Kidney glomerular epithelial cell (primary cell): Measurements from ENCODE around the gene DLL1.
A peak's percentile ranks its signal among the peaks of the same experiment; 100 is the strongest.

Experiments used
- DNase-seq: peaks from one replicate; lab custom pipeline; 2025; lab: John Stamatoyannopoulos, UW

DLL1 gene

GRCh38 chr6:170294813-170295509 is 4.1 kb upstream of the DLL1 start:
- DNase-seq = no peak

- DNase-seq = peak; percentile 27
Observed at GRCh38 chr6:170294298-170294730, 3.4 kb upstream of the DLL1 start.

- DNase-seq = no peak
Observed at GRCh38 chr6:170293341-170294231, 2.7 kb upstream of the DLL1 start.

GRCh38 chr6:170292407-170293158 is 1.7 kb upstream of the DLL1 start:
- no peak for DNase-seq

GRCh38 chr6:170292111-170292406 is 1.2 kb upstream of the DLL1 start:
- no peak for DNase-seq

GRCh38 chr6:170291271-170292110 is 613 bp upstream of the DLL1 start:
- DNase-seq = no peak

- DNase-seq = no peak
Observed at GRCh38 chr6:170289951-170290295, 955 bp downstream of the DLL1 start.

- DNase-seq = no peak
Observed at GRCh38 chr6:170289180-170289931, 1.5 kb downstream of the DLL1 start.

- no peak for DNase-seq
Observed at GRCh38 chr6:170288852-170289179, 2.1 kb downstream of the DLL1 start.

- DNase-seq = no peak
Observed at GRCh38 chr6:170288091-170288631, 2.7 kb downstream of the DLL1 start.

- DNase-seq = no peak
Observed at GRCh38 chr6:170287371-170287876, 3.5 kb downstream of the DLL1 start.

GRCh38 chr6:170286934-170287265 is 4.0 kb downstream of the DLL1 start:
- DNase-seq = no peak

- DNase-seq = no peak
Observed at GRCh38 chr6:170286246-170286933, 4.5 kb downstream of the DLL1 start.

- DNase-seq = no peak
Observed at GRCh38 chr6:170285482-170285881, 5.4 kb downstream of the DLL1 start.

GRCh38 chr6:170284866-170285469 is 5.9 kb downstream of the DLL1 start:
- no peak for DNase-seq

- DNase-seq = no peak
Observed at GRCh38 chr6:170284126-170284773, 6.6 kb downstream of the DLL1 start.

GRCh38 chr6:170283212-170284081 is 7.4 kb downstream of the DLL1 start:
- no peak for DNase-seq

- no peak for DNase-seq
Observed at GRCh38 chr6:170282512-170283158, 8.2 kb downstream of the DLL1 start.
